Measurements from ENCODE around the gene RRN3.
"Not testable (repeated sequence)": the region's sequence is repeated elsewhere in the genome, so short reads cannot be mapped to it uniquely, and the experiment has no call there.

- TF ChIP-seq CTCF (IDR thresholded peaks at IDR 0.05 in 8 of 11, conservative IDR thresholded peaks at IDR 0.05 in 3 of 11); POLR2A (IDR thresholded peaks at IDR 0.05): not testable (repeated sequence)
- TF ChIP-seq POLR2AphosphoS5 (IDR thresholded peaks at IDR 0.05), result peak in 1 of 3 donors; percentile 25
These were observed 66.3 kb downstream of the RRN3 start for GRCh38 chr16:15027503-15028344.

Data from spleen (tissue), 7 donors.